ENCODE results near the gene MAP3K2.

Gene MAP3K2

GRCh38 chr2:127347015-127347414, 40.8 kb downstream of the MAP3K2 start:
- no peak overlapping the region for H2AFZ ChIP-seq (ENCODE audit: low read length)
- no peak overlapping the region for H3K9ac ChIP-seq (ENCODE audit: low read length)
- no peaks in the 10 kb centered on the region for H3K9me2 ChIP-seq (ENCODE audit: low read depth, low read length)
- H4K20me1 ChIP-seq (ENCODE audit: insufficient read depth, low read length): no peaks in the 10 kb centered on the region
- H3F3A ChIP-seq (ENCODE audit: insufficient read depth, low read length): no peaks in the 10 kb centered on the region; the same call in 1 of the 2 replicates
- H3K4me1 ChIP-seq (ENCODE audit: insufficient read depth, low read length, severe bottlenecking): peaks cover 16% of the 10 kb centered on the region
- H3K36me3 ChIP-seq (ENCODE audit: insufficient read depth, low read length): peaks cover 6% of the 10 kb centered on the region; the same call in 1 of the 2 replicates
- TF ChIP-seq EZH2 (IDR thresholded peaks at IDR 0.05; ENCODE audit: borderline replicate concordance, low read length): no peak
- no peak for TF ChIP-seq CTCF (IDR thresholded peaks at IDR 0.05; ENCODE audit: low read length)
- H3K9me3 ChIP-seq (ENCODE audit: low read length): no peaks in the 10 kb centered on the region
- no peak overlapping the region for H3K4me3 ChIP-seq (ENCODE audit: low read depth, low read length, poor library complexity, severe bottlenecking)
- H3K79me2 ChIP-seq (ENCODE audit: insufficient read depth, low read length): peaks cover 69% of the 10 kb centered on the region
- no peaks in the 10 kb centered on the region for H3K27me3 ChIP-seq (ENCODE audit: insufficient read depth, low read length)
- H3K27ac ChIP-seq (ENCODE audit: low read depth, low read length, poor library complexity, severe bottlenecking): no peak overlapping the region
- H3K4me2 ChIP-seq (ENCODE audit: low read length): no peak overlapping the region

GRCh38 chr2:127343277-127343676, 44.5 kb downstream of the MAP3K2 start:
- H3F3A ChIP-seq (ENCODE audit: insufficient read depth, low read length): no peaks in the 10 kb centered on the region; the same call in 1 of the 2 replicates
- peaks cover 39% of the 10 kb centered on the region for H3K79me2 ChIP-seq (ENCODE audit: insufficient read depth, low read length)
- no peaks in the 10 kb centered on the region for H3K9me3 ChIP-seq (ENCODE audit: low read length)
- H2AFZ ChIP-seq (ENCODE audit: low read length): no peak overlapping the region
- TF ChIP-seq CTCF (IDR thresholded peaks at IDR 0.05; ENCODE audit: low read length) (0 out of 2 replicates have a peak, but pooled peaks have one; percentile 3), EZH2 (IDR thresholded peaks at IDR 0.05; ENCODE audit: borderline replicate concordance, low read length) (no peak)
- no peak overlapping the region for H3K27ac ChIP-seq (ENCODE audit: low read depth, low read length, poor library complexity, severe bottlenecking)
- H4K20me1 ChIP-seq (ENCODE audit: insufficient read depth, low read length): no peaks in the 10 kb centered on the region
- no peak overlapping the region for H3K4me2 ChIP-seq (ENCODE audit: low read length)
- no peak overlapping the region for H3K9ac ChIP-seq (ENCODE audit: low read length)
- H3K9me2 ChIP-seq (ENCODE audit: low read depth, low read length): no peaks in the 10 kb centered on the region
- H3K27me3 ChIP-seq (ENCODE audit: insufficient read depth, low read length): no peaks in the 10 kb centered on the region
- no peak overlapping the region for H3K4me3 ChIP-seq (ENCODE audit: low read depth, low read length, poor library complexity, severe bottlenecking)
- H3K36me3 ChIP-seq (ENCODE audit: insufficient read depth, low read length): peaks cover 18% of the 10 kb centered on the region; the same call in 1 of the 2 replicates
- peaks cover 10% of the 10 kb centered on the region for H3K4me1 ChIP-seq (ENCODE audit: insufficient read depth, low read length, severe bottlenecking)

GRCh38 chr2:127342101-127342500, 45.7 kb downstream of the MAP3K2 start:
- Histone ChIP-seq H3K4me3 (ENCODE audit: low read depth, low read length, poor library complexity, severe bottlenecking) (no peak overlapping the region), H3K79me2 (ENCODE audit: insufficient read depth, low read length) (peaks cover 28% of the 10 kb centered on the region), H3K4me1 (ENCODE audit: insufficient read depth, low read length, severe bottlenecking) (peaks cover 10% of the 10 kb centered on the region), H3K4me2 (ENCODE audit: low read length) (no peak overlapping the region), H4K20me1 (ENCODE audit: insufficient read depth, low read length) (no peaks in the 10 kb centered on the region), H2AFZ (ENCODE audit: low read length) (no peak overlapping the region), H3K27me3 (ENCODE audit: insufficient read depth, low read length) (no peaks in the 10 kb centered on the region), H3F3A (ENCODE audit: insufficient read depth, low read length) (no peaks in the 10 kb centered on the region; the same call in 1 of the 2 replicates), H3K9me3 (ENCODE audit: low read length) (no peaks in the 10 kb centered on the region), H3K36me3 (ENCODE audit: insufficient read depth, low read length) (peaks cover 28% of the 10 kb centered on the region; the same call in 1 of the 2 replicates), H3K9ac (ENCODE audit: low read length) (no peak overlapping the region), H3K27ac (ENCODE audit: low read depth, low read length, poor library complexity, severe bottlenecking) (no peak overlapping the region), H3K9me2 (ENCODE audit: low read depth, low read length) (no peaks in the 10 kb centered on the region)
- no peak for TF ChIP-seq CTCF (IDR thresholded peaks at IDR 0.05; ENCODE audit: low read length)
- no peak for TF ChIP-seq EZH2 (IDR thresholded peaks at IDR 0.05; ENCODE audit: borderline replicate concordance, low read length)

All from OCI-LY1 (cell line).